Thyroid gland (tissue), 4 donors: Measurements from ENCODE around the gene GABRR2.

Experiments used
- CTCF ChIP-seq, 6 experiments: fragments of 200-600 bp in 3 of 6; fragments of 450-650 bp in 3 of 6; sonication (generic) in 3 of 6; IDR thresholded peaks; one replicate each; pipeline ENCODE4 v1.5.1; 2016 to 2019; ENCODE audit warnings: antibody characterized with exemption in 6 of 6, mild to moderate bottlenecking in 2 of 6, inconsistent platforms in 1 of 6, moderate library complexity in 1 of 6
- POLR2A ChIP-seq, 2 donors: fragments of 450-650 bp; IDR thresholded peaks; one replicate each; pipeline ENCODE4 v1.6.1; 2017; ENCODE audit warnings: antibody characterized with exemption in 2 of 2, mild to moderate bottlenecking in 2 of 2, moderate library complexity in 1 of 2

- no peak for TF ChIP-seq POLR2A (IDR thresholded peaks at IDR 0.05)
- no peak for TF ChIP-seq CTCF (IDR thresholded peaks at IDR 0.05)
Measured at GRCh38 chr6:89287351-89288028, 27.6 kb downstream of the GABRR2 start.
